LNCaP clone FGC (cell line): ENCODE data around the gene BPIFB3.

ENCODE experiments used
- DNase-seq: peaks from one replicate; pipeline ENCODE4 v3.0.0-alpha.2; 2011; ENCODE audit warnings: low read depth
- H3K4me3 ChIP-seq: 2 replicates; pipeline ENCODE4 v1.5.1; 2011; ENCODE audit warnings: mild to moderate bottlenecking, low read depth, low read length, control low read depth
- TF ChIP-seq, protein P1 (sequence below): IDR thresholded peaks from 2 replicates; pipeline ENCODE4 v1.5.1; 2012; ENCODE audit warnings: mild to moderate bottlenecking; ENCODE audit not compliant: control insufficient read depth, insufficient read depth; ENCODE audit errors: extremely low read depth

BPIFB3 gene

DNA sequence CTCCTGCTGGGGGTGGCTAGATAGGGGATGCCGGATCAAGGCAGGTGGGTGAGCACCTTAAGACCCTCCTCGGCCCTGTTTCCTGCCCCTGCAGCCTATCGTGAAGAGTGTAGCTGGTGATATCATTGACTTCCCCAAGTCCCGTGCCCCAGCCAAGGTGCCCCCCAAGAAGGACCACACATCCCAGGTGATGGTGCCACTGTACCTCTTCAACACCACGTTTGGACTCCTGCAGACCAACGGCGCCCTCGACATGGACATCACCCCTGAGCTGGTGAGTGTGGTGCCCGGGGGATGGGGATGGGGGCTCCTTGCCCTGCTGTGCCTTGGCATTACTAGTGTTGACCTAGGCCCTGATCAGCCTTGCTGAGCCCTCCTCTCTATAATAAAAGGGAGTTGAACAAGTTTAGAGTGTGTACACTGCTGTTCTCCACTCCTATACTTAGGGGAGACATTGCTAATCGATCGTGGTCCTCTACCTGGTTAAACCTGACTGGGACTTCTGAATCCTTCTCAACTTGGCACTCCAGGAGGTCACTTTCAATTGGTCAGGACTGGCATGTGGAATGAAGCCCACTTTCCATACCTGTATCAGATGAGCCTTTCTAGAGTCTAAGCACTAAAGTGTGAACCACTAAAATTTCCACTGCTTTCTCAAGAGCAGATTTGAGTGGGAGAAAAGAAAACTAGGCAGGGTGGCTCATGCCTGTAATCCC is 11.0 kb downstream of the BPIFB3 start:
- TF ChIP-seq, protein P1, sequence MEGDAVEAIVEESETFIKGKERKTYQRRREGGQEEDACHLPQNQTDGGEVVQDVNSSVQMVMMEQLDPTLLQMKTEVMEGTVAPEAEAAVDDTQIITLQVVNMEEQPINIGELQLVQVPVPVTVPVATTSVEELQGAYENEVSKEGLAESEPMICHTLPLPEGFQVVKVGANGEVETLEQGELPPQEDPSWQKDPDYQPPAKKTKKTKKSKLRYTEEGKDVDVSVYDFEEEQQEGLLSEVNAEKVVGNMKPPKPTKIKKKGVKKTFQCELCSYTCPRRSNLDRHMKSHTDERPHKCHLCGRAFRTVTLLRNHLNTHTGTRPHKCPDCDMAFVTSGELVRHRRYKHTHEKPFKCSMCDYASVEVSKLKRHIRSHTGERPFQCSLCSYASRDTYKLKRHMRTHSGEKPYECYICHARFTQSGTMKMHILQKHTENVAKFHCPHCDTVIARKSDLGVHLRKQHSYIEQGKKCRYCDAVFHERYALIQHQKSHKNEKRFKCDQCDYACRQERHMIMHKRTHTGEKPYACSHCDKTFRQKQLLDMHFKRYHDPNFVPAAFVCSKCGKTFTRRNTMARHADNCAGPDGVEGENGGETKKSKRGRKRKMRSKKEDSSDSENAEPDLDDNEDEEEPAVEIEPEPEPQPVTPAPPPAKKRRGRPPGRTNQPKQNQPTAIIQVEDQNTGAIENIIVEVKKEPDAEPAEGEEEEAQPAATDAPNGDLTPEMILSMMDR = no peak
- H3K4me3 ChIP-seq = no peak overlapping the region
- DNase-seq = no peak

DNA sequence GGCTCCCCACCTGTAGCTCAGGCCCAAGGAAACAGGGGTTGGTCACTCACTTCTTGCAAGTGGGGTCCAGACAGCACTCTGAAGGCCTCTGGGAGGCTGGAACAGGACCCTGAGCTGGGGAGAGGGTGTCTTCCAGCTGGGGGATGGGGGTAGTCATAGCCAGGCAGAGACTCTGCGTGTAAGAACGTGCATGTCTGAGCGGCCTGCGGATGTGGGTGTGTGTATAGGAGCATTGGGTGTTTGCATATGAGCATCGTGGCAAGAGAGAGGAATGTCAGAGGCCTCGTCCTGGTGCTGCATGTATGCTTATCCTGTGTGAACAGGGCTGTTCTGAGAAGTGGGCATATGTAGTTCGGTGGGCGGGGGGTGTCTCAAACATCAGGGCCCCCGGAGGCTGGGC is 12.1 kb downstream of the BPIFB3 start:
- TF ChIP-seq, protein P1 = no peak
- no peak overlapping the region for H3K4me3 ChIP-seq
- no peak for DNase-seq

DNA sequence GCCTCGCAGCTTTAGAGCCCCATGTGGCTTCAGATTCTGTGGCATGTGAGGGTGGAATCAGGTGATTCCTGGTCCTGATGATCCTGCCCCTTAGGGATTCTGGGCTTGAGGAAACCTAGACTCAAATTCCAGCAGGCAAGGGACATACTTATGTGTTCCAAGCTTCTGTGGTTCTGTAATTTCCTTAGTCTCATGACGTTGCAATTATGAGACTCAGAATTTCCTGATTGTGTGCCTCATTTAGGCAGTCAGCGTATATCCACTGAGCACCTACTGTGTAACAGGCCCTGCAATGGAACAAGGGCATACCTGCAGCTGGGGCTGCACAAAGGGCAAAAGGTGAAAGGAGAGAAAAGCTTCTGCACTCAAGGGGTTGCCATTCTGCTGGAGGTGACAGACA is 14.1 kb downstream of the BPIFB3 start:
- TF ChIP-seq, protein P1 = no peak
- no peak for DNase-seq
- H3K4me3 ChIP-seq = no peak overlapping the region

DNA sequence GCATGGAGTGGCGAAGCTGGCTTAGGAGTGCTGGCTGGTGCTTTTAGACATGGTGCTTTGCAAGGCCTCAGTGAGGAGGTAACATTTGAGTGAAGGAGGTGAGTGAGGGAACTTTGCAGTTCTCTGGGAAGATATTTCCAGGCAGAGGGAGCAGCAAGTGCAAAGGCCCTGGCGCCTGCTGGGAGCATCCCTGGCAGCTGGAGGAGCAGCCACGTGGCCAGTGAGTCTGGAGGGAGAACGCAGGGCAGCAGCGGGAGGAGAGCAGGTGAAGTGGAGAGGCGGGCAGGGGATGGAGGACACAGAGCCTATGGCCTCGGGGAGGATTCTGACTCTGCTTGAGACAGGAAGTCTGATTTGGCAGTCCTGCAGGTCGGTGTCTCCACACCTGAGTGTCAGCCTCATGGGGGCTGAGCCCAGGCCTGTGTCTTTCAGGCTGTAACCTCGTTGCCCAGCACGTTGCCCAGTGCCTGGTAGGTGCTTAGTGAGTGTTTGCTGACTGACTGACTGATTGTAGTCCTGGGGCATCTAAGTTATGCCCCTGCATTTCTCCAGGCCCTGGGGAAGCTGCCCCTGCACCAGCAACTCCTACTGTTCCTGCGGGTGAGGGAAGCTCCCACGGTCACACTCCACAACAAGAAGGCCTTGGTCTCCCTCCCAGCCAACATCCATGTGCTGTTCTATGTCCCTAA is 14.7 kb downstream of the BPIFB3 start:
- no peak for DNase-seq
- TF ChIP-seq, protein P1 = no peak
- no peak overlapping the region for H3K4me3 ChIP-seq

DNA sequence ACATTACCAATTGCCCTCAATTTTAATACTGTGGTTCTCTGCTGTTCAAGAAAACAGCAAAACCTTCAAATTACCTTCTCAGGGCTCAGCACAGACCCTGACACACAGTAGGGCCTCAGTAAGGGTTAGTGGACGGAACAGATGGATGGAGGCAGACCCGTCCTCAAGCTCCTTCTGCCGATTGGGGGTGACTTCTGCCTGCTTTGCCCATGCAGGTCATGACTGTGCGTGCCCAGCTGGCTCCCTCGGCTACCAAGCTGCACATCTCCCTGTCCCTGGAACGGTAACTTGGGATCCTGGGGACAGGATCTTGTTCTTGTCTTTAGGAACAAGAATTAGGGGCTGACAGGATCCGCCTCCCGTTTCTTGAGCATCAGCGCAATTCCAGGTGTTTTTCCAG is 16.0 kb downstream of the BPIFB3 start:
- DNase-seq = no peak
- TF ChIP-seq, protein P1 = no peak
- H3K4me3 ChIP-seq = no peak overlapping the region

DNA sequence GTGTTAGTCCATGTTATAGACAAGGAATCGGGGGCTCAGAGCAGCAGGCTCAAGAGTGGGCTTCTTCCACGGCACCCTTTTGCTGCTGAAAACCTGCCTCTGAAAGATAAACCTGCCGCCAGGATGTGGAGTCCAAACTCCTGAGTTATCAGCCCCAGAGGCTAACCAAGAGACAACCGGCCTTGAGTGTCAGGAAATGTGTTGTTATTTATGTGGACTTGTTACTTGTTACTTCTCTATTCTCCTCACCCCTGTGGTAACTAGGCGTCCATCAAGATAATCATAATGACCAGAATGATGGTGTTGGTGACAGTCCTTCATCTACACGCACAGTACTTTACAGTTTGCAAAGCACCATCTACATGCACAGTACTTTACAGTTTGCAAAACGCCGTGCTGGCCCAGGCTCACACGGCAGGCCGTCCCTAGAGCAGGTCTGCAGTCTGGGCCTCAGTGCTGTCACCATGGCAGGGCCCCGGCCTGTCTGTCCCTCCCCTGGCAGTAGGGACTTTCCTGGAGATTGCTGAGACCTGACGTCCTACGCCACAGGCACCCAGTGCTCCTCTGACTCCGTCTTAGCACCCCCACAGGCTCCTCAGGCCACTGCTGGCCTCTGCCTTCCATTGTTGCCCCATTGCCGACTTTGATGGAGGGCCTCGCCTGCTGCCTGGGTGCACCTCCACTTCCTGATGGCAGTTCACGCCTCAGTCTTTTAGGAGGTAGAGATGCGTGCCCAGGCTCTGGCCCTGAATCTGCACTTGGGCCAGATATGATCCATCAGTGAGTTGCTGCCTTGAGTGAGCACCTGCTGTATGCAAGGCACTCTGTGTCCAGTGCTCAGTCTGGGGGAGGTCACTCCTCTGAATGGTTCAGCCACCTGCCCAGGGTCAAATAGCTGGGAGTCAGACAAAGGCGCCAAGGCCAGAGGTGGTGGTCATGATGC is 16.7 kb downstream of the BPIFB3 start:
- TF ChIP-seq, protein P1 = no peak
- no peak for DNase-seq
- H3K4me3 ChIP-seq = no peak overlapping the region
